ENCODE measurements around the gene RASSF7. TPM values are rescaled to one million over a fixed set of nuclear protein-coding genes. Genes with fewer than 3 reads are reported as not detected.
"Not testable (repeated sequence)": the region's sequence is repeated elsewhere in the genome, so short reads cannot be mapped to it uniquely, and the experiment has no call there.

Gene RASSF7
- total and polyA plus RNA-seq, 2 donors (not counting 1 experiment from before 2014, with no cell fraction given) = 29.8 to 89.3 TPM

- no peaks in the 10 kb centered on the region for H3K27me3 Mint-ChIP-seq
- Histone ChIP-seq H3K36me3 (replicated peaks in 1 of 2; ENCODE audit: control extremely low read depth in 1 of 2, control insufficient read depth in 1 of 2, extremely low read depth in 1 of 2, insufficient read depth in 2 of 2, low read length in 1 of 2) (peaks cover 0 to 2% of the 10 kb centered on the region in 2 experiments), H3K4me1 (ENCODE audit: control insufficient read depth in 2 of 2, insufficient read depth in 2 of 2, low read length in 2 of 2) (peaks cover 3 to 4% of the 10 kb centered on the region in 2 donors), H2AFZ (ENCODE audit: insufficient read depth, low read depth, low read length, poor library complexity, severe bottlenecking) (no peak overlapping the region), H3K9me3 (ENCODE audit: control extremely low read depth in 1 of 3, control insufficient read depth in 2 of 3, insufficient read depth in 1 of 3, low read length in 2 of 3) (peaks cover 0 to 22% (median 0%) of the 10 kb centered on the region in 3 donors), H3K27ac (ENCODE audit: low read length in 2 of 2) (no peak overlapping the region), H3K27me3 (replicated peaks in 1 of 4; ENCODE audit: control extremely low read depth in 1 of 4, control insufficient read depth in 3 of 4, insufficient read depth in 4 of 4, low read length in 3 of 4) (no peaks in the 10 kb centered on the region), H3K4me2 (replicated peaks; ENCODE audit: low read depth, low read length, poor library complexity, severe bottlenecking) (no peak overlapping the region), H3K9ac (ENCODE audit: low read length) (no peak overlapping the region), H4K20me1 (ENCODE audit: control insufficient read depth, insufficient read depth, low read length, poor library complexity, severe bottlenecking) (no peaks in the 10 kb centered on the region), H3K4me3 (ENCODE audit: control extremely low read depth in 1 of 5, extremely low read depth in 1 of 5, insufficient read depth in 1 of 5, low read depth in 2 of 5, low read length in 4 of 5) (no peak overlapping the region), H3K79me2 (ENCODE audit: control insufficient read depth, insufficient read depth, low read length) (peaks cover under 1% of the 10 kb centered on the region)
- H3K27ac Mint-ChIP-seq = no peak overlapping the region
- intact Hi-C loops (cut with micrococcal nuclease) = no loop called here
- CTCF ChIA-PET = no interaction called here
- WGBS (ENCODE audit: insufficient coverage) = 78% methylated on average over 6 of the region's 6 CpGs
- POLR2A ChIA-PET = no interaction called here
- H3K4me1 Mint-ChIP-seq = peaks cover 9% of the 10 kb centered on the region
- DNase-seq (no peak), ATAC-seq (ENCODE audit: low read depth) (no peak)
- no peak overlapping the region for H3K4me3 Mint-ChIP-seq
- H3K9me3 Mint-ChIP-seq (ENCODE audit: insufficient read depth) = peaks cover 3% of the 10 kb centered on the region
- TF ChIP-seq CTCF (IDR thresholded peaks at IDR 0.05) (no peak), EZH2 (IDR thresholded peaks at IDR 0.05; ENCODE audit: borderline replicate concordance, insufficient read depth, low read depth, low read length, poor library complexity, severe bottlenecking) (no peak)
Measured at GRCh38 chr11:515131-515530, 45.6 kb upstream of the RASSF7 start.

- Histone ChIP-seq H3K9me3 (ENCODE audit: control extremely low read depth in 1 of 3, control insufficient read depth in 2 of 3, insufficient read depth in 1 of 3, low read length in 2 of 3) (peaks cover 0 to 22% (median 0%) of the 10 kb centered on the region in 3 donors), H3K36me3 (replicated peaks in 1 of 2; ENCODE audit: control extremely low read depth in 1 of 2, control insufficient read depth in 1 of 2, extremely low read depth in 1 of 2, insufficient read depth in 2 of 2, low read length in 1 of 2) (peaks cover 0 to 2% of the 10 kb centered on the region in 2 experiments), H3K4me2 (replicated peaks; ENCODE audit: low read depth, low read length, poor library complexity, severe bottlenecking) (no peak overlapping the region), H3K27me3 (replicated peaks in 1 of 4; ENCODE audit: control extremely low read depth in 1 of 4, control insufficient read depth in 3 of 4, insufficient read depth in 4 of 4, low read length in 3 of 4) (no peaks in the 10 kb centered on the region), H3K4me1 (ENCODE audit: control insufficient read depth in 2 of 2, insufficient read depth in 2 of 2, low read length in 2 of 2) (peaks cover 3 to 4% of the 10 kb centered on the region in 2 donors), H3K9ac (ENCODE audit: low read length) (no peak overlapping the region), H2AFZ (ENCODE audit: insufficient read depth, low read depth, low read length, poor library complexity, severe bottlenecking) (no peak overlapping the region), H3K79me2 (ENCODE audit: control insufficient read depth, insufficient read depth, low read length) (no peaks in the 10 kb centered on the region), H3K4me3 (ENCODE audit: control extremely low read depth in 1 of 5, extremely low read depth in 1 of 5, insufficient read depth in 1 of 5, low read depth in 2 of 5, low read length in 4 of 5) (no peak overlapping the region), H3K27ac (ENCODE audit: low read length in 2 of 2) (no peak overlapping the region), H4K20me1 (ENCODE audit: control insufficient read depth, insufficient read depth, low read length, poor library complexity, severe bottlenecking) (no peaks in the 10 kb centered on the region)
- peaks cover 3% of the 10 kb centered on the region for H3K9me3 Mint-ChIP-seq (ENCODE audit: insufficient read depth)
- ATAC-seq (ENCODE audit: low read depth) (no peak), DNase-seq (no peak)
- peaks cover 12% of the 10 kb centered on the region for H3K4me1 Mint-ChIP-seq
- intact Hi-C loops (cut with micrococcal nuclease) = no loop called here
- no CpG with 5 or more reads among the region's 4 CpGs for WGBS (ENCODE audit: insufficient coverage)
- no peaks in the 10 kb centered on the region for H3K27me3 Mint-ChIP-seq
- ChIA-PET CTCF (interaction anchor here (1.0 kb wide), 1 partner anchor 68 kb away, joined by 3 read pairs; no protein-coding TSS in a partner anchor), POLR2A (interaction anchor here (0.6 kb wide), 1 partner anchor 14 kb away, joined by 3 read pairs; no protein-coding TSS in a partner anchor)
- TF ChIP-seq EZH2 (IDR thresholded peaks at IDR 0.05; ENCODE audit: borderline replicate concordance, insufficient read depth, low read depth, low read length, poor library complexity, severe bottlenecking) (no peak), CTCF (IDR thresholded peaks at IDR 0.05) (no peak)
- H3K4me3 Mint-ChIP-seq = no peak overlapping the region
- no peak overlapping the region for H3K27ac Mint-ChIP-seq
Measured at GRCh38 chr11:516400-516799, 44.4 kb upstream of the RASSF7 start.

DNA sequence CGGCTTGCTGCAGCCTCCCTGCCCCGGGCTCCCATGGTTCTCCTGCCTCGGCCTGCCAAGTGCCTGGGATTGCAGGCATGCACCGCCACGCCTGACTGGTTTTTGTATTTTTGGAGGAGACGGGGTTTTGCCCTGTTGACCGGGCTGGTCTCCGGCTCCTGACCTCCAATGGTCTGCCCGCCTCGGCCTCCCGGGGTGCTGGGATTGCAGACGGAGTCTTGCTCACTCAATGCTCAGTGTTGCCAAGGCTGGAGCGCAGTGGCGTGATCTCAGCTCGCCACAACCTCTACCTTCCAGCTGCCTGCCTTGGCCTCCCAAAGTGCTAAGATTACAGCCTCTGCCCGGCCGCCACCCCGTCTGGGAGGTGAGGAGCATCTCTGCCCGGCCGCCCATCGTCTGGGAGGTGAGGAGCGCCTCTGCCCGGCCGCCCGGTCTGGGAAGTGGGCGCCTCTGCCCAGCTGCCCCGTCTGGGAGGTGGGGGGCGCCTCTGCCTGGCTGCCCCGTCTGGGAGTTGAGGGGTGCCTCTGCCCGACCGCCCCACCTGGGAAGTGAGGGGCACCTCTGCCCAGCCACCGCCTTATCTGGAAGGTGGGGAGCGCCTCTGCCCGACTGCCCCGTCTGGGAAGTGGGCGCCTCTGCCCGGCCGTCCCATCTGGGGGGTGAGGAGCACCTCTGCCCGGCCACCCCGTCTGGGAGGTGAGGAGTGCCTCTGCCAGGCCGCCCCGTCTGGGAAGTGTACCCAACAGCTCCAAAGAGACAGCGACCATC is 43.7 kb upstream of the RASSF7 start:
- H3K9me3 Mint-ChIP-seq (ENCODE audit: insufficient read depth); H3K27me3 Mint-ChIP-seq; H2AFZ ChIP-seq (ENCODE audit: insufficient read depth, low read depth, low read length, poor library complexity, severe bottlenecking); H4K20me1 ChIP-seq (ENCODE audit: control insufficient read depth, insufficient read depth, low read length, poor library complexity, severe bottlenecking); intact Hi-C loops (cut with micrococcal nuclease); H3K79me2 ChIP-seq (ENCODE audit: control insufficient read depth, insufficient read depth, low read length); H3K4me2 ChIP-seq (replicated peaks; ENCODE audit: low read depth, low read length, poor library complexity, severe bottlenecking); H3K9ac ChIP-seq (ENCODE audit: low read length); ATAC-seq (ENCODE audit: low read depth); H3K4me3 Mint-ChIP-seq; H3K27ac ChIP-seq (ENCODE audit: low read length in 2 of 2); H3K4me1 ChIP-seq (ENCODE audit: control insufficient read depth in 2 of 2, insufficient read depth in 2 of 2, low read length in 2 of 2); H3K4me1 Mint-ChIP-seq; H3K36me3 ChIP-seq (replicated peaks in 1 of 2; ENCODE audit: control extremely low read depth in 1 of 2, control insufficient read depth in 1 of 2, extremely low read depth in 1 of 2, insufficient read depth in 2 of 2, low read length in 1 of 2); H3K27me3 ChIP-seq (replicated peaks in 1 of 4; ENCODE audit: control extremely low read depth in 1 of 4, control insufficient read depth in 3 of 4, insufficient read depth in 4 of 4, low read length in 3 of 4); DNase-seq; H3K4me3 ChIP-seq (ENCODE audit: control extremely low read depth in 1 of 5, extremely low read depth in 1 of 5, insufficient read depth in 1 of 5, low read depth in 2 of 5, low read length in 4 of 5); H3K27ac Mint-ChIP-seq: not testable (repeated sequence)
- WGBS (ENCODE audit: insufficient coverage) = 93% methylated on average over 39 of the region's 43 CpGs
- H3K9me3 ChIP-seq (ENCODE audit: control extremely low read depth in 1 of 3, control insufficient read depth in 2 of 3, insufficient read depth in 1 of 3, low read length in 2 of 3) = peaks cover 0 to 22% (median 0%) of the 10 kb centered on the region in 3 donors
- POLR2A ChIA-PET = interaction anchor here (0.6 to 1.8 kb wide), 2 partner anchors 8 to 14 kb away, joined by 3 to 6 read pairs; no protein-coding TSS in a partner anchor
- CTCF ChIA-PET = interaction anchor here (1.0 to 1.3 kb wide), 3 partner anchors 8 to 96 kb away, joined by 3 to 4 read pairs (median 3); no protein-coding TSS in a partner anchor

All from B cell (primary cell).